Measurements from ENCODE around the gene MYBBP1A.

GRCh38 chr17:4536259-4536741 is 18.9 kb downstream of the MYBBP1A start:
- TF ChIP-seq CTCF (IDR thresholded peaks at IDR 0.05; ENCODE audit: low read depth, low read length, poor library complexity, severe bottlenecking): no peak
- TF ChIP-seq EZH2phosphoT487 (IDR thresholded peaks at IDR 0.05; ENCODE audit: borderline replicate concordance, low read length): no peak

Data from DOHH2 (cell line).